Measurements from ENCODE around the gene GPR146. TPM values are rescaled to one million over a fixed set of nuclear protein-coding genes. Genes with fewer than 3 reads are reported as not detected.

GPR146 gene
- total and polyA plus RNA-seq, 2 of the 13 experiments (the other 11 are each of a cell fraction or from before 2014, with no cell fraction given): 2.0 to 15.9 TPM

DNA sequence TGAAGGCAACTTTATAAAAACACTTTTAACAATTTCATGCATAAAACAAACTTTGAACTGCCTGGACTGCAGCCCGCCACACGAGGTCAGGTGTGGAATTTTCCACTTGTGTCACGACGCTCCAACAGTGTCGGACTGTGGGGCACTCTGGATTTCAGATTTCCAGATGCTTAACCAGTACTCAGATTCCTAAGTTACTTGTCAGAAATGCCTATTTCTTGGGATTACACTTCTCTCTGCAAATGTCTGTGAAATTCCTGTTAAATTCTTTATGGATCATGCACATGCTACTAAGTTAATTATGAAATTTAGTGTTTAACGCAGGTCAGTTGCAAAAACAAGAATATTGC, 43.1 kb downstream of the GPR146 start (continued):
- no peak for TF ChIP-seq ZNF275 (CRISPR knock-in tag; IDR thresholded peaks at IDR 0.05; ENCODE audit: borderline replicate concordance)
- TF ChIP-seq PREB (CRISPR knock-in tag; IDR thresholded peaks at IDR 0.05): no peak
- TF ChIP-seq ZNF619 (CRISPR knock-in tag; IDR thresholded peaks at IDR 0.05): no peak
- TF ChIP-seq DR1 (CRISPR knock-in tag; IDR thresholded peaks at IDR 0.05): no peak
- peak; percentile 9; the same call in 1 of the 2 replicates for TF ChIP-seq KDM5B (CRISPR knock-in tag; IDR thresholded peaks at IDR 0.05; ENCODE audit: borderline replicate concordance)
- TF ChIP-seq ZNF678 (CRISPR knock-in tag; IDR thresholded peaks at IDR 0.05): no peak
- no peak for TF ChIP-seq PHF21A (CRISPR knock-in tag; IDR thresholded peaks at IDR 0.05)
- TF ChIP-seq, protein P1, sequence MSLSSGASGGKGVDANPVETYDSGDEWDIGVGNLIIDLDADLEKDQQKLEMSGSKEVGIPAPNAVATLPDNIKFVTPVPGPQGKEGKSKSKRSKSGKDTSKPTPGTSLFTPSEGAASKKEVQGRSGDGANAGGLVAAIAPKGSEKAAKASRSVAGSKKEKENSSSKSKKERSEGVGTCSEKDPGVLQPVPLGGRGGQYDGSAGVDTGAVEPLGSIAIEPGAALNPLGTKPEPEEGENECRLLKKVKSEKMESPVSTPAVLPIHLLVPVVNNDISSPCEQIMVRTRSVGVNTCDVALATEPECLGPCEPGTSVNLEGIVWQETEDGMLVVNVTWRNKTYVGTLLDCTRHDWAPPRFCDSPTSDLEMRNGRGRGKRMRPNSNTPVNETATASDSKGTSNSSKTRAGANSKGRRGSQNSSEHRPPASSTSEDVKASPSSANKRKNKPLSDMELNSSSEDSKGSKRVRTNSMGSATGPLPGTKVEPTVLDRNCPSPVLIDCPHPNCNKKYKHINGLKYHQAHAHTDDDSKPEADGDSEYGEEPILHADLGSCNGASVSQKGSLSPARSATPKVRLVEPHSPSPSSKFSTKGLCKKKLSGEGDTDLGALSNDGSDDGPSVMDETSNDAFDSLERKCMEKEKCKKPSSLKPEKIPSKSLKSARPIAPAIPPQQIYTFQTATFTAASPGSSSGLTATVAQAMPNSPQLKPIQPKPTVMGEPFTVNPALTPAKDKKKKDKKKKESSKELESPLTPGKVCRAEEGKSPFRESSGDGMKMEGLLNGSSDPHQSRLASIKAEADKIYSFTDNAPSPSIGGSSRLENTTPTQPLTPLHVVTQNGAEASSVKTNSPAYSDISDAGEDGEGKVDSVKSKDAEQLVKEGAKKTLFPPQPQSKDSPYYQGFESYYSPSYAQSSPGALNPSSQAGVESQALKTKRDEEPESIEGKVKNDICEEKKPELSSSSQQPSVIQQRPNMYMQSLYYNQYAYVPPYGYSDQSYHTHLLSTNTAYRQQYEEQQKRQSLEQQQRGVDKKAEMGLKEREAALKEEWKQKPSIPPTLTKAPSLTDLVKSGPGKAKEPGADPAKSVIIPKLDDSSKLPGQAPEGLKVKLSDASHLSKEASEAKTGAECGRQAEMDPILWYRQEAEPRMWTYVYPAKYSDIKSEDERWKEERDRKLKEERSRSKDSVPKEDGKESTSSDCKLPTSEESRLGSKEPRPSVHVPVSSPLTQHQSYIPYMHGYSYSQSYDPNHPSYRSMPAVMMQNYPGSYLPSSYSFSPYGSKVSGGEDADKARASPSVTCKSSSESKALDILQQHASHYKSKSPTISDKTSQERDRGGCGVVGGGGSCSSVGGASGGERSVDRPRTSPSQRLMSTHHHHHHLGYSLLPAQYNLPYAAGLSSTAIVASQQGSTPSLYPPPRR (CRISPR knock-in tag; IDR thresholded peaks at IDR 0.05; ENCODE audit: borderline replicate concordance): no peak
- TF ChIP-seq ZFP41 (CRISPR knock-in tag; IDR thresholded peaks at IDR 0.05; ENCODE audit: borderline replicate concordance): no peak
- TF ChIP-seq ELF3 (CRISPR knock-in tag; IDR thresholded peaks at IDR 0.05): 0 out of 2 replicates have a peak, but pooled peaks have one; percentile 4
- no peak for TF ChIP-seq NFAT5 (CRISPR knock-in tag; IDR thresholded peaks at IDR 0.05)
- TF ChIP-seq CENPT (CRISPR knock-in tag; IDR thresholded peaks at IDR 0.05; ENCODE audit: low read depth): no peak
- TF ChIP-seq WIZ (CRISPR knock-in tag; IDR thresholded peaks at IDR 0.05): no peak
- TF ChIP-seq ARHGAP35 (CRISPR knock-in tag; IDR thresholded peaks at IDR 0.05; ENCODE audit: borderline replicate concordance): no peak
- no peak for TF ChIP-seq ATF2 (CRISPR knock-in tag; IDR thresholded peaks at IDR 0.05)
- peak; percentile 2 for TF ChIP-seq ASH2L (IDR thresholded peaks at IDR 0.05; ENCODE audit: insufficient read length, low read depth, low read length)

Data from HepG2 (cell line).